ENCODE data around the gene ACAT2.

DNA sequence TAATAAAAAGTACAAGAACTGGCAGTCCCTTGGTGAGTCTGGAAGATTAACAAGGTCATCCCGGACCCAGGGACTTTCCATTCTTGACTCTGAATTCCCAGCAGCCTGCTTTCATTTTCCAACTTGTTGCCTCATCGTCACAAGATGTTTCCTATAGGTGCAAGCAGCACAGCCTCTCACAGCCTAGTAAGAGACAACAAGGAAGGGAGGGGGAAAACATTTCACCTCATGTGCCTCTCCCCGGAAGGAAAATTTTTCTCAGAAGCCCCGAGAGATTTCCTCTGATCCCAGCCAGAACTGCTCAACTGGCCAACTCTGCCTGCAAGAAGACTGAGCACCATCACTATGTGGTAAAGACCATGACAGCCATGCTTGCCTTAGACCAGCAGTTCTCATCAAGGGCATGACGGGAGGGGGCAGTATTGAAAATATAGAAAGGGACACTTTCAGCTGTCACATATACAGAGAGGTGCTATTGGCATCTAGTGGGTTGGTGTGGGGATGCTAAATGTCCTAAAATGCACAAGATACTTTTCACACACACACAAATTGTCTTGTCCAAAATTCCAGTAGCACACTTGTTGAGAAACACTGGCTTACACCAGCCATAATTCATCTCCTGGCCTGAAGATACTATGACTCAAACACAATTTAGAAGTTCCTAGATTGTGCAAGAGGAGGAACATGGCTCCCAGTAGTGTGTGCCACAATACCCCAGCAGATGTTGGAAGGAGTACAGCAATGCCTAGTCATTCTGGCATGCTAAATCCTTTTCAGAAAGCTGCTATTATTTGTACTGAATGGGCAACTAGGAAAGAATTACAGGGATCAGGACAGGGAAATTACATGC lies 45.4 kb upstream of the ACAT2 start:
- TF ChIP-seq ZNF274 (IDR thresholded peaks at IDR 0.05; ENCODE audit: low read depth, low read length) (no peak), YY1 (IDR thresholded peaks at IDR 0.05; ENCODE audit: insufficient read depth, insufficient read length) (no peak), SUZ12 (IDR thresholded peaks at IDR 0.05; ENCODE audit: extremely low read depth, insufficient read depth, insufficient read length) (no peak)
